Measurements from ENCODE around the gene CHD8. TPM values are rescaled to one million over a fixed set of nuclear protein-coding genes. Genes with fewer than 3 reads are reported as not detected.

The CHD8 gene
- total and polyA plus RNA-seq, 2 of the 13 experiments (the other 11 are each of a cell fraction or from before 2014, with no cell fraction given), result 35.1 to 79.6 TPM

DNA sequence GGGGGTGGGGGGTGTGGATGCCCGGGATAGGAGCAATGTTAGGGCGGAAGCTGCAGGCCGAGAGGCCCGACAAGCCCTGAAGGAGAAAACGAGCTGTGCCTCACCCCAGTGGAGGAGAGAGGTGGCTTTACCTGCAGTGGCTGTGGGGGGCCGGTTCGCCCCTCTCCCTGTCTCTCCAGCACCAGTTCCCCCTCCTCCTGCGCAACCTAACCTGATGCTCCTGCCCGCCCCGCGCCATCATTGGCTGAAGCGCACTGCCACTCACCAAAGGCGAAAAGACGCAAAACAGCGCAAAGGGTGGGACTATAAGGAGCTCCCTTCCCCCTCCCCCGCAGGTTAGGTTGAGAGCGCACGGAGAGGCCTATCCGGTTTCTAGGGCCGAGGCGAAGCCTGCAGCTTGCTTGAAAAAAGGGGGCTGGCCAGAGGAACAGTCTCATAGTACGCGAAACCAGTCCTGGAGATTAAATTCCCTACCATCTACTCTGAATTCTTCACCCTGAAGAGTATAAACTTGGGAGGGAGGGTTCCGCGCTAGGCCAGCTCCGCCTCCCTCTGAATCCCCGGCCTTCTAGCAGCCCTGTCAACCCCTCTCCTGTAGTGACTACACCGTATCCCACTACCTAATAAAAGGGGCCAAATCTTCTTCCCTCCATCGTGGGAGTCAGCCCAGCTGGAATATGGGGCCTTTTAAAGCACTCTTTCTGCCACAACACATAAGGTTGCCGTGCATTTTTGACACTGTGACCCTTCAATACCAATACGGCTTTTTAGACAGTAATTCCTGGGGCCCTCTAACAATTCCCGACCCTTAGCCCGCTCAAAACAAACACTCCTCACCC is 18.6 kb downstream of the CHD8 start (continued):
- TF ChIP-seq, protein P1, sequence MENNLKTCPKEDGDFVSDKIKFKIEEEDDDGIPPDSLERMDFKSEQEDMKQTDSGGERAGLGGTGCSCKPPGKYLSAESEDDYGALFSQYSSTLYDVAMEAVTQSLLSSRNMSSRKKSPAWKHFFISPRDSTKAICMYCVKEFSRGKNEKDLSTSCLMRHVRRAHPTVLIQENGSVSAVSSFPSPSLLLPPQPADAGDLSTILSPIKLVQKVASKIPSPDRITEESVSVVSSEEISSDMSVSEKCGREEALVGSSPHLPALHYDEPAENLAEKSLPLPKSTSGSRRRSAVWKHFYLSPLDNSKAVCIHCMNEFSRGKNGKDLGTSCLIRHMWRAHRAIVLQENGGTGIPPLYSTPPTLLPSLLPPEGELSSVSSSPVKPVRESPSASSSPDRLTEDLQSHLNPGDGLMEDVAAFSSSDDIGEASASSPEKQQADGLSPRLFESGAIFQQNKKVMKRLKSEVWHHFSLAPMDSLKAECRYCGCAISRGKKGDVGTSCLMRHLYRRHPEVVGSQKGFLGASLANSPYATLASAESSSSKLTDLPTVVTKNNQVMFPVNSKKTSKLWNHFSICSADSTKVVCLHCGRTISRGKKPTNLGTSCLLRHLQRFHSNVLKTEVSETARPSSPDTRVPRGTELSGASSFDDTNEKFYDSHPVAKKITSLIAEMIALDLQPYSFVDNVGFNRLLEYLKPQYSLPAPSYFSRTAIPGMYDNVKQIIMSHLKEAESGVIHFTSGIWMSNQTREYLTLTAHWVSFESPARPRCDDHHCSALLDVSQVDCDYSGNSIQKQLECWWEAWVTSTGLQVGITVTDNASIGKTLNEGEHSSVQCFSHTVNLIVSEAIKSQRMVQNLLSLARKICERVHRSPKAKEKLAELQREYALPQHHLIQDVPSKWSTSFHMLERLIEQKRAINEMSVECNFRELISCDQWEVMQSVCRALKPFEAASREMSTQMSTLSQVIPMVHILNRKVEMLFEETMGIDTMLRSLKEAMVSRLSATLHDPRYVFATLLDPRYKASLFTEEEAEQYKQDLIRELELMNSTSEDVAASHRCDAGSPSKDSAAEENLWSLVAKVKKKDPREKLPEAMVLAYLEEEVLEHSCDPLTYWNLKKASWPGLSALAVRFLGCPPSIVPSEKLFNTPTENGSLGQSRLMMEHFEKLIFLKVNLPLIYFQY (CRISPR knock-in tag; IDR thresholded peaks at IDR 0.05; ENCODE audit: borderline replicate concordance), result peak; percentile 65; the same call in 1 of the 2 replicates
- peak; percentile 93 for TF ChIP-seq NFKBIZ (CRISPR knock-in tag; IDR thresholded peaks at IDR 0.05)
- no peak for TF ChIP-seq JUN (CRISPR knock-in tag; IDR thresholded peaks at IDR 0.05)
- TF ChIP-seq REPIN1 (CRISPR knock-in tag; IDR thresholded peaks at IDR 0.05; ENCODE audit: borderline replicate concordance, low read depth), result peak; percentile 87; the same call in 1 of the 2 replicates
- TF ChIP-seq, protein P2, sequence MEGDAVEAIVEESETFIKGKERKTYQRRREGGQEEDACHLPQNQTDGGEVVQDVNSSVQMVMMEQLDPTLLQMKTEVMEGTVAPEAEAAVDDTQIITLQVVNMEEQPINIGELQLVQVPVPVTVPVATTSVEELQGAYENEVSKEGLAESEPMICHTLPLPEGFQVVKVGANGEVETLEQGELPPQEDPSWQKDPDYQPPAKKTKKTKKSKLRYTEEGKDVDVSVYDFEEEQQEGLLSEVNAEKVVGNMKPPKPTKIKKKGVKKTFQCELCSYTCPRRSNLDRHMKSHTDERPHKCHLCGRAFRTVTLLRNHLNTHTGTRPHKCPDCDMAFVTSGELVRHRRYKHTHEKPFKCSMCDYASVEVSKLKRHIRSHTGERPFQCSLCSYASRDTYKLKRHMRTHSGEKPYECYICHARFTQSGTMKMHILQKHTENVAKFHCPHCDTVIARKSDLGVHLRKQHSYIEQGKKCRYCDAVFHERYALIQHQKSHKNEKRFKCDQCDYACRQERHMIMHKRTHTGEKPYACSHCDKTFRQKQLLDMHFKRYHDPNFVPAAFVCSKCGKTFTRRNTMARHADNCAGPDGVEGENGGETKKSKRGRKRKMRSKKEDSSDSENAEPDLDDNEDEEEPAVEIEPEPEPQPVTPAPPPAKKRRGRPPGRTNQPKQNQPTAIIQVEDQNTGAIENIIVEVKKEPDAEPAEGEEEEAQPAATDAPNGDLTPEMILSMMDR (CRISPR knock-in tag; IDR thresholded peaks at IDR 0.05), result no peak; the same call in 1 of the 2 replicates
- peak; percentile 99 for TF ChIP-seq KMT2A (CRISPR knock-in tag; IDR thresholded peaks at IDR 0.05)
- TF ChIP-seq SP1 (IDR thresholded peaks at IDR 0.05), result no peak
- TF ChIP-seq SP1 (CRISPR knock-in tag; IDR thresholded peaks at IDR 0.05), result peak; percentile 97
- peak; percentile 100 for TF ChIP-seq NFYC (CRISPR knock-in tag; IDR thresholded peaks at IDR 0.05)
- TF ChIP-seq, protein P3, sequence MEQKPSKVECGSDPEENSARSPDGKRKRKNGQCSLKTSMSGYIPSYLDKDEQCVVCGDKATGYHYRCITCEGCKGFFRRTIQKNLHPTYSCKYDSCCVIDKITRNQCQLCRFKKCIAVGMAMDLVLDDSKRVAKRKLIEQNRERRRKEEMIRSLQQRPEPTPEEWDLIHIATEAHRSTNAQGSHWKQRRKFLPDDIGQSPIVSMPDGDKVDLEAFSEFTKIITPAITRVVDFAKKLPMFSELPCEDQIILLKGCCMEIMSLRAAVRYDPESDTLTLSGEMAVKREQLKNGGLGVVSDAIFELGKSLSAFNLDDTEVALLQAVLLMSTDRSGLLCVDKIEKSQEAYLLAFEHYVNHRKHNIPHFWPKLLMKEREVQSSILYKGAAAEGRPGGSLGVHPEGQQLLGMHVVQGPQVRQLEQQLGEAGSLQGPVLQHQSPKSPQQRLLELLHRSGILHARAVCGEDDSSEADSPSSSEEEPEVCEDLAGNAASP (CRISPR knock-in tag; IDR thresholded peaks at IDR 0.05; ENCODE audit: borderline replicate concordance), result peak; percentile 85
- peak; percentile 89 for TF ChIP-seq MIXL1 (CRISPR knock-in tag; IDR thresholded peaks at IDR 0.05)
- peak; percentile 95 for TF ChIP-seq NRL (CRISPR knock-in tag; IDR thresholded peaks at IDR 0.05; ENCODE audit: borderline replicate concordance)
- no peak for TF ChIP-seq SRSF4 (IDR thresholded peaks at IDR 0.05; ENCODE audit: low read depth, low read length, poor library complexity, severe bottlenecking)
- peak; percentile 28; the same call in 1 of the 2 replicates for TF ChIP-seq MIER2 (CRISPR knock-in tag; IDR thresholded peaks at IDR 0.05)
- no peak for TF ChIP-seq ZSCAN30 (CRISPR knock-in tag; IDR thresholded peaks at IDR 0.05)
- TF ChIP-seq CCAR2 (optimal IDR thresholded peaks at IDR 0.05; ENCODE audit: low read depth, low read length), result peak; percentile 96
- no peak for TF ChIP-seq FOXK2 (IDR thresholded peaks at IDR 0.05)
- TF ChIP-seq, protein P4, sequence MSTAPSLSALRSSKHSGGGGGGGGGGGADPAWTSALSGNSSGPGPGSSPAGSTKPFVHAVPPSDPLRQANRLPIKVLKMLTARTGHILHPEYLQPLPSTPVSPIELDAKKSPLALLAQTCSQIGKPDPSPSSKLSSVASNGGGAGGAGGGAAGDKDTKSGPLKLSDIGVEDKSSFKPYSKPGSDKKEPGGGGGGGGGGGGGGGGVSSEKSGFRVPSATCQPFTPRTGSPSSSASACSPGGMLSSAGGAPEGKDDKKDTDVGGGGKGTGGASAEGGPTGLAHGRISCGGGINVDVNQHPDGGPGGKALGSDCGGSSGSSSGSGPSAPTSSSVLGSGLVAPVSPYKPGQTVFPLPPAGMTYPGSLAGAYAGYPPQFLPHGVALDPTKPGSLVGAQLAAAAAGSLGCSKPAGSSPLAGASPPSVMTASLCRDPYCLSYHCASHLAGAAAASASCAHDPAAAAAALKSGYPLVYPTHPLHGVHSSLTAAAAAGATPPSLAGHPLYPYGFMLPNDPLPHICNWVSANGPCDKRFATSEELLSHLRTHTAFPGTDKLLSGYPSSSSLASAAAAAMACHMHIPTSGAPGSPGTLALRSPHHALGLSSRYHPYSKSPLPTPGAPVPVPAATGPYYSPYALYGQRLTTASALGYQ (CRISPR knock-in tag; IDR thresholded peaks at IDR 0.05), result no peak
- TF ChIP-seq ZNF329 (CRISPR knock-in tag; IDR thresholded peaks at IDR 0.05; ENCODE audit: low read depth), result peak; percentile 74
- no peak for TF ChIP-seq ZNF136 (CRISPR knock-in tag; IDR thresholded peaks at IDR 0.05; ENCODE audit: low read depth)
